Measurements from ENCODE around the gene CDH8.

- TF ChIP-seq MAX (IDR thresholded peaks at IDR 0.05) (no peak), RAD21 (IDR thresholded peaks at IDR 0.05) (peak in 1 of 2 donors; percentile 33), YY1 (IDR thresholded peaks at IDR 0.05) (no peak), RXRA (IDR thresholded peaks at IDR 0.05) (no peak), ATF3 (IDR thresholded peaks at IDR 0.05) (no peak), ZBTB33 (IDR thresholded peaks at IDR 0.05) (no peak), GABPA (IDR thresholded peaks at IDR 0.05 in 1 of 2, conservative IDR thresholded peaks at IDR 0.05 in 1 of 2) (no peak), EGR1 (IDR thresholded peaks at IDR 0.05; ENCODE audit: low read depth in 2 of 2) (no peak), SP1 (IDR thresholded peaks at IDR 0.05) (no peak)
- TF ChIP-seq, protein P1, sequence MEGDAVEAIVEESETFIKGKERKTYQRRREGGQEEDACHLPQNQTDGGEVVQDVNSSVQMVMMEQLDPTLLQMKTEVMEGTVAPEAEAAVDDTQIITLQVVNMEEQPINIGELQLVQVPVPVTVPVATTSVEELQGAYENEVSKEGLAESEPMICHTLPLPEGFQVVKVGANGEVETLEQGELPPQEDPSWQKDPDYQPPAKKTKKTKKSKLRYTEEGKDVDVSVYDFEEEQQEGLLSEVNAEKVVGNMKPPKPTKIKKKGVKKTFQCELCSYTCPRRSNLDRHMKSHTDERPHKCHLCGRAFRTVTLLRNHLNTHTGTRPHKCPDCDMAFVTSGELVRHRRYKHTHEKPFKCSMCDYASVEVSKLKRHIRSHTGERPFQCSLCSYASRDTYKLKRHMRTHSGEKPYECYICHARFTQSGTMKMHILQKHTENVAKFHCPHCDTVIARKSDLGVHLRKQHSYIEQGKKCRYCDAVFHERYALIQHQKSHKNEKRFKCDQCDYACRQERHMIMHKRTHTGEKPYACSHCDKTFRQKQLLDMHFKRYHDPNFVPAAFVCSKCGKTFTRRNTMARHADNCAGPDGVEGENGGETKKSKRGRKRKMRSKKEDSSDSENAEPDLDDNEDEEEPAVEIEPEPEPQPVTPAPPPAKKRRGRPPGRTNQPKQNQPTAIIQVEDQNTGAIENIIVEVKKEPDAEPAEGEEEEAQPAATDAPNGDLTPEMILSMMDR (IDR thresholded peaks at IDR 0.05; ENCODE audit: low read depth, low read length, missing input control) = no peak
- TF ChIP-seq, protein P2, sequence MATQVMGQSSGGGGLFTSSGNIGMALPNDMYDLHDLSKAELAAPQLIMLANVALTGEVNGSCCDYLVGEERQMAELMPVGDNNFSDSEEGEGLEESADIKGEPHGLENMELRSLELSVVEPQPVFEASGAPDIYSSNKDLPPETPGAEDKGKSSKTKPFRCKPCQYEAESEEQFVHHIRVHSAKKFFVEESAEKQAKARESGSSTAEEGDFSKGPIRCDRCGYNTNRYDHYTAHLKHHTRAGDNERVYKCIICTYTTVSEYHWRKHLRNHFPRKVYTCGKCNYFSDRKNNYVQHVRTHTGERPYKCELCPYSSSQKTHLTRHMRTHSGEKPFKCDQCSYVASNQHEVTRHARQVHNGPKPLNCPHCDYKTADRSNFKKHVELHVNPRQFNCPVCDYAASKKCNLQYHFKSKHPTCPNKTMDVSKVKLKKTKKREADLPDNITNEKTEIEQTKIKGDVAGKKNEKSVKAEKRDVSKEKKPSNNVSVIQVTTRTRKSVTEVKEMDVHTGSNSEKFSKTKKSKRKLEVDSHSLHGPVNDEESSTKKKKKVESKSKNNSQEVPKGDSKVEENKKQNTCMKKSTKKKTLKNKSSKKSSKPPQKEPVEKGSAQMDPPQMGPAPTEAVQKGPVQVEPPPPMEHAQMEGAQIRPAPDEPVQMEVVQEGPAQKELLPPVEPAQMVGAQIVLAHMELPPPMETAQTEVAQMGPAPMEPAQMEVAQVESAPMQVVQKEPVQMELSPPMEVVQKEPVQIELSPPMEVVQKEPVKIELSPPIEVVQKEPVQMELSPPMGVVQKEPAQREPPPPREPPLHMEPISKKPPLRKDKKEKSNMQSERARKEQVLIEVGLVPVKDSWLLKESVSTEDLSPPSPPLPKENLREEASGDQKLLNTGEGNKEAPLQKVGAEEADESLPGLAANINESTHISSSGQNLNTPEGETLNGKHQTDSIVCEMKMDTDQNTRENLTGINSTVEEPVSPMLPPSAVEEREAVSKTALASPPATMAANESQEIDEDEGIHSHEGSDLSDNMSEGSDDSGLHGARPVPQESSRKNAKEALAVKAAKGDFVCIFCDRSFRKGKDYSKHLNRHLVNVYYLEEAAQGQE (IDR thresholded peaks at IDR 0.05) = no peak
These were observed 41.8 kb upstream of the CDH8 start for GRCh38 chr16:62077998-62078397.
